ENCODE results near the gene CFAP52. TPM values are rescaled to one million over a fixed set of nuclear protein-coding genes. Genes with fewer than 3 reads are reported as not detected.
"Not testable (repeated sequence)": the region's sequence is repeated elsewhere in the genome, so short reads cannot be mapped to it uniquely, and the experiment has no call there.

CFAP52 gene, protein sequence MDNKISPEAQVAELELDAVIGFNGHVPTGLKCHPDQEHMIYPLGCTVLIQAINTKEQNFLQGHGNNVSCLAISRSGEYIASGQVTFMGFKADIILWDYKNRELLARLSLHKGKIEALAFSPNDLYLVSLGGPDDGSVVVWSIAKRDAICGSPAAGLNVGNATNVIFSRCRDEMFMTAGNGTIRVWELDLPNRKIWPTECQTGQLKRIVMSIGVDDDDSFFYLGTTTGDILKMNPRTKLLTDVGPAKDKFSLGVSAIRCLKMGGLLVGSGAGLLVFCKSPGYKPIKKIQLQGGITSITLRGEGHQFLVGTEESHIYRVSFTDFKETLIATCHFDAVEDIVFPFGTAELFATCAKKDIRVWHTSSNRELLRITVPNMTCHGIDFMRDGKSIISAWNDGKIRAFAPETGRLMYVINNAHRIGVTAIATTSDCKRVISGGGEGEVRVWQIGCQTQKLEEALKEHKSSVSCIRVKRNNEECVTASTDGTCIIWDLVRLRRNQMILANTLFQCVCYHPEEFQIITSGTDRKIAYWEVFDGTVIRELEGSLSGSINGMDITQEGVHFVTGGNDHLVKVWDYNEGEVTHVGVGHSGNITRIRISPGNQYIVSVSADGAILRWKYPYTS
- under 1 TPM in 1 of 3 donors, not detected in 2; 0.22 TPM for polyA plus RNA-seq

DNA sequence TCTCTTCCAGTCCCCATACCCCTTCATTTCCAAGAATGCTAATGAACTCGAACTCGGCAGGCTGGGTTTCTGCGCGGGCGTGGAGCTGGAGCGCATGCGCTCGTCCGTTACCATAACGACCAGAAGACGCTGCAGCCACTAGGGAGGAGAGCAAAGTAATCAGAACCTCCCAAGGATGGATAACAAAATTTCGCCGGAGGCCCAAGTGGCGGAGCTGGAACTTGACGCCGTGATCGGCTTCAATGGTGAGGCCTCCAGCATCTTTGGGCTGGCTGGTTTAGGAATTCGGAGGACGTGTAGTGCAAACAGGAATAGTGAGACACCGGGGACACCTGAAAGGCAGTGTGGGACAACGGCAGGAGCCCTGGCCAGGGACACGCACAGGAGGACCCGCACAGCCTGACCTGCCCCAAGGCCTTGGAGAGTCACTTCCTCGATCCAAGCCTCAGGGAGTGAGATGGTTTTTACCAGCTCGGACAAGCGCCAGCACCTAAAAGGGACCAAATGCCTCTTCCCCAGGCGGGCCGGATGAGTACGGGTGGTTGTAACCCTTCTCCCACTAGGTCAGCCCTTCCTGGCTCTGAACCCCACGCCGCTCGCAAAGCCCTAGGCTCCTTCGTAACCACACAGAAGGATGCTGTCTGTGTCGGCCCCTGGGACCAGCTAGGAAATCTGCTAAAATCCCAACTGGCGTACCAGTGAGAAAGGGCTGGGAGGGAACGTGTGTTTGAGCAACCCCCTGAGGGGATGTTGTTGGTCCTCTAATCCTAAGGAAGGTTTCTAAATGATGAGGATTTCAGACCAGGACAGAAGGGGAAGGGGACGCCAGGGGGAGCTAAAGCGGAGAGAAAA lies at the start of gene CFAP52:
CFAP52 (plus strand) TSS at position 122 of the 852 bp plus-strand sequence; CDS start at position 176, 54 bp downstream.
- no peak within 1 kb of the TSS for H3K27ac ChIP-seq (ENCODE audit: low read depth, low read length)
- 4 to 7% (median 5%) methylated on average over 38 of the region's 38 CpGs for WGBS, 3 donors

DNA sequence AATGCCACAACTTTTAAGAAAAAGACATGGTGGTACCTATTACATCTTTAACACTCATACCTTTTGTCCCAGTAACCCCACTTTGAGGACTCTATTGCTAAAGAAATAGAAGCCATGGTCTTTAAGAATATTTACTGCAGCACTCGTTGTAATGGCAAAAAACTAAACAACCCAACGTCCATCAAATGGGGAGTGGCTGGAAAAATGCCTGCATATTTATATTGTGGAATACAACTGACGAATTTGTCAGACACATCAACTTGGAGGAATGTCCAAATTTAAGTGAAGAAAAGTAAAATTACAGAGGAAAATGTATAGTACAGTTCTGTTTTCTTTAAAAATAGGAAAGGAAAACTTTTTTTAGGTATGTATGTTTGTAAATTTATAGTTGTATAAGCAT lies 48.7 kb upstream of the CFAP52 start:
- WGBS, 3 donors, result 66 to 73% (median 67%) methylated on average over 3 of the region's 3 CpGs
- no peak overlapping the region for H3K27ac ChIP-seq (ENCODE audit: low read depth, low read length)

DNA sequence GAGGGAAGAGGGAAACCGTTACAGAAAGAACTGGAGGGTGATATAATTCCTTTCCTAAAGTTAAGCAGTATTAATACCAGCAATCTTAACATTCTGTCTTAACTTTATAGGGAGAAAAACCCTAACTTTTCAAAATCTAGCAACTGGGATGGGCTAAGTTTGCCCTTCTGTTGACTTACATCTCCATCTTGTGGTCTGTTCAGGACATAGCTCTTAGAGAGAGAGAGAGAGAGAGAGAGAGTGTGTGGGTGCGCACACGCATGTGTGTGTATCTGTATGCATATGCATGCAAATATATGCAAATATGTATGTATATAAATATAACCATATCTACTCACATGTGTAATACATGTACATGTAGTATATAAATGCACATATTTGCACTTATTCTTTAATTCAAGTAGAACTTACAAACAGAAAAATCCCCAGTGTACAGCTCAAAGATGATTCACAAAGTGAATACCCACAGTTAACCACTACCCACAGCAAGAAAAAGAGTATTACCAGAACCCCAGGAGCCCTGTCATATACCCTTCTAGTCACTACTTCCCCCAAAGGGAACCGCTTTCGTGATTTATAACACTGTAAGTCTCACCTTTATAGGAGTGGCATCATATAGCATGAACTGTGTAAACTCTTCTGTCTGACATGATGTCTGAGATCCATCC lies 47.3 kb upstream of the CFAP52 start:
- 69 to 82% (median 70%) methylated on average over 4 to 5 of the region's 5 CpGs for WGBS, 3 donors
- no peak overlapping the region for H3K27ac ChIP-seq (ENCODE audit: low read depth, low read length)

DNA sequence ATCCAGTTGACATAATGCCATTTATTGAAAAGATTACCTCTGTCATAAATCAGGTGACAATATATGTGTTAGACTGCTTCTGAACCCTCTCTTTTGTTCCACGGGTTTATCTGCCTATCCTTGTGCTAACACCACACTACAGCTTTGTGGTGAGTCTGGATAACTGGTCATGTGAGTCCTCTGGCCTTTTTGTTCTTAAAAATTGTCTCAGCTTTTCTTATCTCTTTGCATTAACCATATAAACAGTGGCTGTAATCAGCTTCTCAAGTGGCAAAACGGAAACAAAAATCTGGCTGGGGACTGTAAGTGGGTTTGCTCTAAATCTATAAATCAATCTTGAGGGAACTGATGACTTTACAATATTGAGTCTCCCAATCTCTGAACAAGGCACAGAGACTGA lies 45.4 kb upstream of the CFAP52 start:
- WGBS, 3 donors, result 27 to 63% (median 45%) methylated on average over 2 of the region's 2 CpGs
- no peak overlapping the region for H3K27ac ChIP-seq (ENCODE audit: low read depth, low read length)

DNA sequence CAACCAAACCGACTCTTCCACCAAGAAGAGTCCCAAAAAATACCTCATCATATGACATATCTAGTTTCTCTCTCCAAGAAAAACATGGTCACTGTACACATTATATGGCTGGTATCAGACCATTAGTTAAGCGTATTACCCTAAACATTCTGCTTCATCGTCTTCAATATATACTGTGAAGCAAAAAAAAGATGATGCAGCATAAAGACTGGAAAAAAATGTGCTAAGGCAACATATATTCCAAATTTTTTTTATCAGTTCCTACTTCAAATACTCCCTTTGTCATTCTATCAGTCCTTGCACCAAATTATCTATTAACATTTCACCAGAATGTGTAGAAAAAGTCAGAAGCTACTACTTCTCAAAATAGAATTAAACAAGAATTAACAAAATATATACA lies 43.7 kb upstream of the CFAP52 start:
- 95 to 98% (median 96%) methylated on average over 3 of the region's 3 CpGs for WGBS, 3 donors
- H3K27ac ChIP-seq (ENCODE audit: low read depth, low read length), result no peak overlapping the region

DNA sequence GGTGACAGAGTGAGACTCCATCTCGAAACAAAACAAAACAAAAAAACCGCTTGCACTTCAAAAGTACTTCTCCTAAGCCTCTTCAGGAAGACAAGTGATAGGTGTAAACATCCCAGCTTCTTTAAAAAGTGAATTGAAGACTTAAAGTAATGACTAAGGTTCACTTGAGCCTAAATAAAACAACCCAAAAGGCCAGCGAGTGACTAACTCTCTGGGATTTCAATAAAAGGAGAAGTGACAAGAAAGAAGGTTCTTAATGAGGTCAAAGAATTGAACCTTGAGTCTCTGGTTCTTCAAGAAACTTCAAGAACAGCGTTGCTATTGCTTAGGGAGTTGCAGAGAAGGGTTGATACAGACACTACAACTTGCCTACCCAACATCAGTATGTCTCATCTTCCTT lies 43.0 kb upstream of the CFAP52 start:
- WGBS, 3 donors, result 94 to 98% (median 96%) methylated on average over 4 of the region's 4 CpGs

DNA sequence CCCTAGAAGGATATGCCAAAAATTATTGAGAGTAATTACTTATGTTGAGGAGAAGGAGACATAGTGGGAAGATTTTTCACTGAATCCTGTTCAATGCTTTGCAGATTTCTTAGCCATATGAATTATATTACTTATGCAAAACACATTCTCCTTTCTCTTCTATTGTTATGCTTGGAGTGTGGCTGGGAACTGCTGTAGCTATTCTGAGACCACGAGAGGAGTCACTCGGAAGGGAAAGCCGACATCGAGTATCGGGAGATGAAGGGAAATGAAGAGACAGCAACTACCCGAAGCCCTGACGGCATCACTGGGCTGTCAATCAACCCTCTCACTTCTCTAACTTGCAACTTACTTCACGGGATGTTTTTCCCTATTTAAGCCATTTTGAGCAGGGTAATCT lies 40.4 kb upstream of the CFAP52 start:
- no peak overlapping the region for H3K27ac ChIP-seq (ENCODE audit: low read depth, low read length)
- 85 to 93% (median 90%) methylated on average over 8 of the region's 8 CpGs for WGBS, 3 donors

More for the DNA sequence above, 43.0 kb upstream of the CFAP52 start:
- no peak overlapping the region for H3K27ac ChIP-seq (ENCODE audit: low read depth, low read length)

DNA sequence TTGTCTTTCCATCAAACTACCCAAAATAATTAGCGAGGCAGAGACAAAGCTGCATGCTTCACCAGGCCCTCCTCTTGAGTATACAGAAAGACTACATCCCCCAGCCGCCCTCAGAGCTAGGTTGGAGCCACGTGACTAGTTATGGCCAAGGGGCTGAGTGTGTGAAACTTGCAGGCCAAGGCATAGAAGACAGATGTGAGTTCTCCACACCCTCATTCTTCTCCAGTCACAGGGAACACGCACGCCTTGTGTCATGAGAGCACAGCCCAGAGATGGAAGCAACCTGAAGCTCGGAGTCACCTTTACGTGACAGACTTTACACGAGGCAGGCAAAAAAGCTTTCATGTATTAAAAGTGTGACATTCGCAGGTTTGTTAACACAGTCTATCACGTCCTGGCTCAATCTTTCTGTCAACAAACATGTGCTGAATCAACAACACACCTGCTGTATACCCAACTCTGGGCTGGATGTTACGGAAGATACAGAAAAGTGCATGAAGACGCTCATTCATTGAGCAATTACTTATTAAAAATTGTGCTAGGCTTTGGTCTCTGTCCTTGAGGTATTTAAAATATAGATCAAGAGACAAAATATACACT lies 39.2 kb upstream of the CFAP52 start:
- 58 to 94% (median 88%) methylated on average over 12 of the region's 12 CpGs for WGBS, 3 donors
- no peak overlapping the region for H3K27ac ChIP-seq (ENCODE audit: low read depth, low read length)

DNA sequence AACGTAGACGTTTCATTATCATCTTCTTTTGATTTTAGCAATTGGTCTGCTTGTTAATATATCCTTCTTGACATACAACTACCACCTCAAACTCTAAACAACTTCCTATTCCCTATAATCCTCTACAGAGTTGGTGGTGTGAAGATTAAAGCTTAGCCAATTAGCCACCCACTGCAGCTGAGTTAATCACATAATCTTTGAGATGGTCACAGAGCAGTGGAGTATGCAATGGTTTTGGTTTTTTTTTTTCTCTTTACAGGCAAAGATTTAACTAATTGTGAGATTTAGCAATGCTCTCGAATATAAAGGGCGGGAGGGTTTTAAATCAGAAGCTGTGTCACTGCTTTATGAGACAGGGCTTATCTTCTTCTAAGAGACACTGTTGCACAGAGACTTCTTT lies 37.8 kb upstream of the CFAP52 start:
- no peak overlapping the region for H3K27ac ChIP-seq (ENCODE audit: low read depth, low read length)
- 84 to 94% (median 92%) methylated on average over 4 of the region's 4 CpGs for WGBS, 3 donors

DNA sequence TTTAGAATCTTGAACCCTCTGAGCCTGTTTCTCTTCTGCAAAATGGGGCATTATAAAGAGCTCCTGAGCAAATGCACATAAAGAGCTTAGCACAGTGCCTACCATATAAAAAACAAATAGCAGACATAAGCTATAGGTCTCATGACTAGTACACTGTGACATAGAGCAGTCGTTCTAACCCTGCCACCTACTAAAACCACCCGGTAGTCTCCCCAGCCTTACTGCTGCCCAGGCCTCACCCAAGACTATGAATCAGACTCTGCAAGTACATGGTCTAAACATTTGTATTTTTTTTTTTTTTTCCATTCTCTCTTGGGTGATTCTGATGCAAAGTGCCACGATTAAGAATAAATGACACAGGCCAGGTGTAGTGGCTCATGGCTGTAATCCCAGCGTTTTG lies 34.7 kb upstream of the CFAP52 start:
- no peak overlapping the region for H3K27ac ChIP-seq (ENCODE audit: low read depth, low read length)
- 95 to 96% (median 95%) methylated on average over 4 of the region's 4 CpGs for WGBS, 3 donors

DNA sequence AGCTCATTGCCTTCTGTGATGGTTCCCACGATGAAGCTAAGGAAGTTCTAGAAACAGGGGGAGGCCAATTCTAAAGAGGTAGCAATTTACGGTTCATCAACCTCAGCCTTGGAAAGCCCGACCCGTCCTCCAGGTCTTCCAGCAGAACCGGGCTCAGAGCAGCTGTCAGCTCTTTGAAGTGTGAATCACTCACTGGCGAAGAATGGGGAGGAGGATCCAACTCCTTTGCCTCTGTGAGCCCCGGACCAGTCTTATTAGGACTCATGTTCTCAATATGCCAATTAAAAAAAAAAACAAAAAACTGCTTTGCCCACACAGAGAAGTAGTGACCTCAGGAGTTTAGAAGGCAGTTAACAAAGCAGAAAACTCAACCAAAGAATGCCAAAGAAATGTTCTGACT lies 32.2 kb upstream of the CFAP52 start:
- 87 to 92% (median 88%) methylated on average over 7 of the region's 7 CpGs for WGBS, 3 donors
- no peak overlapping the region for H3K27ac ChIP-seq (ENCODE audit: low read depth, low read length)

DNA sequence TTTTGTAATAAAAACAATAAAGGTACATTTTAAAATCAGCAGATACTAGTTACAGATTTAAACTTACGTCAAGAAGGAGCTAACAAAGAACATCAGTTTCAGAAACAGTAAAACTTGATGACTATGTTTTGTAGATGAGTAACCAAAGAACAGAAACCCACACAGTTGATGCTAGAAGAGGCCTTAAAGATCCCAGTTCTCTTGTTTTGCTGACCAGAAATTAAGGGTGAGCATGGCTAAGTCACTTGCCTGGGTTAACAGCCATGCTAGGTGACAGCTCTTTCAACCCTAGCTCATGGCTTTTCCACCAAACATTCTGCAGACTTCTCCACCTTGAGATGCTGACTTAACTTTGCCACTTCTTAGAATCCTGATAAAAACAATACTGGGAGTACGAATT lies 27.2 kb upstream of the CFAP52 start:
- no peak overlapping the region for H3K27ac ChIP-seq (ENCODE audit: low read depth, low read length)
- 92 to 97% (median 94%) methylated on average over 2 of the region's 2 CpGs for WGBS, 3 donors

DNA sequence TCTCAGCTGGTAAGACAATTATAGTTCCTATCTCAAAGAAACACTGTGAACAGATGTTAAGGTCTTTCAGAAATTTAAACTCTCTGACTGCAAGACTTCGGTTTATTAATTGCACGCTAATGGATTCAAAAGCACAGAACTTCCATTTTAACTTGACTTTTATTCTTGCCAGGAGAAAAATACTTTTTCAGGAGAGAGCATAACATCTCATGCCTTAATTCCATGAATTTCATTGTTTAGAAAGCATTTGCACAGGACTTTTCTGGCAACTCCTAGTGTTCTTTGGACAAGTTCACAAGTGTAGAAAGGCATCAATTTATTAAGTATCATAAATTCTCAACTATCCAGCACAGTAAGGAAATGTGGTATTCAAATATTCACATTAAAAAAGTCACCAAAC lies 23.3 kb upstream of the CFAP52 start:
- H3K27ac ChIP-seq (ENCODE audit: low read depth, low read length), result no peak overlapping the region
- 85 to 89% (median 89%) methylated on average over 2 of the region's 2 CpGs for WGBS, 3 donors

DNA sequence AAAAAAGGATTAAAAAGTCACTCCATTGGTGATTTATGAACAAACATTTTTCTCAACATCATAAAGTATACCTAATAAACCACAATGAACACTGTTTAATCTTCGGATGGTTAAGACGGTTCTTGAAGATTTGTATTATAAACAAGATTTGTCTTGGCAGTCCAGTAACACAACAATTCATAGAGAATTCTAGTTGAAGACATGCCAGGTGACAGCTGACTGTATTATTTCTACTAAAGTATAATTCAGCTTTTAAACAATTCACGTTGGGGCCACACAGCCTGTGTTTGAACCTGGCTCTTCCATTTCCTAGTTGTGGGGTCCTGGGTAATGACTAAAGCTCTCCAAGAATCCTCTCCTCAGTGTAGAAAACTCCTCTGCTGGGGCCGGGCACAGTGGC lies 22.8 kb upstream of the CFAP52 start:
- 86 to 89% (median 88%) methylated on average over 4 of the region's 4 CpGs for WGBS, 3 donors

DNA sequence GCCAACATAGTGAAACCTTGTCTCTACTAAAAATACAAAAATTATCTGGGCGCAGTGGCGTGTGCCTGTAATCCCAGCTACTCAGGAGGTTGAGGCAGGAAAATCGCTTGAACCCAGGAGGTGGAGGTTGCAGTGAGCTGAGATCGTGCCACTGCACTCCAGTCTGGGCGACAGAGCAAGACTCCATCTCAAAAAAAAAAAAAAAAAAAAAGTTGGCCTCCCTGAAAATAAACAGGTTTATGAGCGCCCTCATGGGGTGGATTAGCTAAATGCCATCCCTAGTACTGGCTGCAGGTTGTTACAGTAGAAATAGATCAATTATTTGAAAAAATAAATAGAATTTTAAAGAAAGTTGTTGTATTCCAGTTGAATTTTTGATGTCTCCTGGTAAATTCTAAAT lies 21.7 kb upstream of the CFAP52 start:
- WGBS, 3 donors, result 68 to 85% (median 79%) methylated on average over 5 to 6 of the region's 6 CpGs
- not testable (repeated sequence) for H3K27ac ChIP-seq (ENCODE audit: low read depth, low read length)

More for the DNA sequence above, 22.8 kb upstream of the CFAP52 start:
- H3K27ac ChIP-seq (ENCODE audit: low read depth, low read length), result no peak overlapping the region

DNA sequence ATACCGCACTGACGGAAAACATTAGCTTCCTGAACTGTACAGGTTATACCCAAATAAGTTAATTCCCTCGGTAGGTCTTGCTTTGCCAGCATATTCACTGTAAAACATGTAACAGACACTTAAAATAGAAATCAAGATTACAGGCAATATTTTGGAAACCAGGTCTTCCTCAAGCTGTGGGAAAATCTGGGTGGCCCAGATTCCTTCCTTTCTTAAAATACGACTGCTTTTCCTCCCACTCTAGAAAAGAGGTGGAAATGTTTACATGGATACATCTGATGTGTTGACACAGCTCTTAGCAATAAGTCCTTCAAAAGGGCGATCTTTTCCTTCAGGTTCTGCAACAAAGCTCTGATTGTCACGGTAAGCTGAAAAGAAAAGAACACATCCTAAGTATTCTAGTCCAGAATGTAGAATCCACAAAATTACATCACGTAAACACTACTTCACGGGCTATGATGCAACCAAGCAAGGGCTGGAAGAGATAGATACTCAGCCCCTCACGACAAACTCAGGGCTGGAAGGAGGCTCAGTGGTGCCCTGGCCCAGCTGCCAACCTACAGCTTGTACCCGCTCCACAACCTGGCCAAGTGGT lies 19.2 kb upstream of the CFAP52 start:
- WGBS, 3 donors, result 72 to 83% (median 73%) methylated on average over 10 of the region's 10 CpGs
- H3K27ac ChIP-seq (ENCODE audit: low read depth, low read length), result no peak overlapping the region

DNA sequence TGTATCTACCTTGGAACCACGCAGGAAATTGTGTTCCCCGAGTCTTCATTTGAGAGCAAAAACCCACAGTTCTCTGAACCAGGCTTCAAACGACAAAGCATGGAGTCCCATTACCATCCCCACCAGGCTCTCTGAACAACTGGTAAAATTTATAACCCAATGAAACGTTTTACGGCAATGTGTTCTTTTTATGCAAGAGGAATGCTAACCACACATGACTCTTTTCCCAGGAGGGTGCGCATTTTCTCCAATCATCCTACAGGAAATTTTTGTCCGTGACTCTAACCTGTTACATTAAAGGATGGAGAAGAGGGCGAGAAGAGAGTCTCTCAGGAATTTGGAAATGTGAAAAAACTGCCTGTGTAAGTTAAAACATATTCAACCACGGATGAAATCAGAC lies 18.6 kb upstream of the CFAP52 start:
- 85 to 91% (median 88%) methylated on average over 9 of the region's 9 CpGs for WGBS, 3 donors
- H3K27ac ChIP-seq (ENCODE audit: low read depth, low read length), result no peak overlapping the region

DNA sequence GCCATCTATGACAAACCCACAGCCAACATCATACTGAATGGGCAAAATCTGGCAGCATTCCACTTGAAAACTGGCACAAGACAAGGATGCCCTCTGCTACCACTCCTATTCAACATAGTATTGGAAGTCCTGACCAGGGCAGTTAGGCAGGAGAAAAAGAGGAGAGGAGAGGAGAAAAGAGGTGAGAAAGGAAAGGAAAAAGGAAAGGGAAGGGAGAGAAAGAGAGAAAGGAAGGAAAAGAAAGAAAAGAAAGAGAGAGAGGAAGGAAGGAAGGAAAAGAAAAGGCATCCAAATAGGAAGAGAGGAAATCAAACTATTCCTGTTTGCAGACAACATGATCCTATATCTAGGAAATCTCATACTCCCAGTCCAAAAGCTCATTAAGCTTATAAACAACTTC lies 12.3 kb upstream of the CFAP52 start:
- no peak overlapping the region for H3K27ac ChIP-seq (ENCODE audit: low read depth, low read length)
